Limb (tissue), 2 donors: ENCODE results near the gene WDR7.

Source experiments
- DNase-seq, 2 donors: peaks; one replicate each; pipeline ENCODE4 v3.0.0-alpha.2; 2016; ENCODE audit errors: extremely low spot score in 2 of 2

WDR7 gene

DNA sequence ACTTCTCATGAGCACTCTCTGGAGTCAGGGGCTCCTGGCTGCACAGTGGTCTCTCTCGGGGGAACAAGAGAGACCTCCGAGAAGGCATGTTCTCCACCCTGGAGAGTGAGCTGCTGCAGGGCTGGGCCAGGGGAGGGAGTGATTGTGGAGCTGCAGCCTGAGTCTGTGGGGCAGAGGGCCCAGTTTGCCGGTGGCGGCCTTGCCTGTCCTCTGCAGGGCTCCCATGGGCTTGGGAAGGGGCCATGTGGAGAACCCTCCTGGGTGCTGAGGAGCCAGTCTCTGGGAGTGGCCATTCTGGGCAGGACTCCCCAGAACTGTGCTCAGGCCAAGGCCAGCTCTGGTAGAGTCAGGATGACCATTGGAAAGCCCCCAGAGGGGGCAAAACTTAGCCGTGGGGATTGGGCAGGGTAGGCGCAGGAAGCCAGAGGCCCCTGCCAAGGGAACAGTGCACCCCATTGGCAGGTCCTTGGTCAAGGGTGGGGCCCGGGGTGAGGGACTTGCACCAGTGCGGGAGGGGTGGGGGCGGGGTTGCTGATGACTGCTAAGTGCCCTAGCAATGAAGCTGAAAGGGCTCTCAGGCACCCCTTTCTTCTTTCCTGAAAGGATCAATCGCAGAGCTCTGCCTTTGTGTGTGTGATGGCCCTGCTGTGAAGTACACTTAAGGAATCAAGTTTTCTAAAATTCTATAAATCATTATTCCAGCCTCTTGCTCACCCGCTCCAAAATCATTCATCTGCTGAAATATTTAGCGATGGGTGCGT is 426.0 kb downstream of the WDR7 start:
- DNase-seq: no peak

- no peak for DNase-seq
Observed at GRCh38 chr18:57077786-57078552, 426.8 kb downstream of the WDR7 start.

DNA sequence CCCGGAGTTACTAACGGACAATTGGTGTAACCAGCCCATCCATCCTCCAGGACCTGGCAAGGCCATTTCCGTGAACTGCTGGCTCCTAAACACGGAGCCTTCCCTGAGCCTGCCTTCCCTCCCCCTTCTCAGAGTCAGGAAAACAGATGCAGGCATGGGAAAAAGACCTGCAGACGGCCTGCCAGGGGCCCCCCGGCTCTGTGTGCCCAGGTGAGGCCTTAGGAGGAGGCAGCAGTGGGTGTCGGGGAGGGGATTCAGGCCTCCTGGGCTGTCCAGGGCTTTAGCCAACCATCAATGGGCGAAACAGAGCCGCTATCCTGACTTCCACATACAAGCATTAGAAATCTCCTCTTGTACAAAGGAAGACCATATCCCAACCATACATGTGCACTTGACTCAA is 427.5 kb downstream of the WDR7 start:
- DNase-seq: no peak

DNA sequence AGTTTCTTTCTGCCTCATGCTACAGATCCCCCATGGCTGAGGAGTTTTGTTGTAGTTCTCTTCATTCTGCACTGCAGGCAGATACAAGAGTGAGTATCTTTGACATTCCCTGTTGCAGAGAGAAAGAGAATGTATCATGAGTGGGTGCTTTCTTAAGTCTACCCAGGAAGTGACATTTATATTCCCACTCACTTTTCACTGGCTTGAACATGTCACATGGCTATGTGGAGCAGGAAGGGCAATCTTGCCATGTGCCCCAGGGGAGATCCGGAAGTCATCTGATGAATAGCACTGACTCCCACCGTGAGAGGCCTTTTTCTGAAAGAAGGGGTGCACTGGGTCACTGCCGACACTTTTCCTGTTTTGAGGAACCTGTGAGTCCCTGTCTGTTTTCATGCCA is 429.3 kb downstream of the WDR7 start:
- DNase-seq: no peak

DNA sequence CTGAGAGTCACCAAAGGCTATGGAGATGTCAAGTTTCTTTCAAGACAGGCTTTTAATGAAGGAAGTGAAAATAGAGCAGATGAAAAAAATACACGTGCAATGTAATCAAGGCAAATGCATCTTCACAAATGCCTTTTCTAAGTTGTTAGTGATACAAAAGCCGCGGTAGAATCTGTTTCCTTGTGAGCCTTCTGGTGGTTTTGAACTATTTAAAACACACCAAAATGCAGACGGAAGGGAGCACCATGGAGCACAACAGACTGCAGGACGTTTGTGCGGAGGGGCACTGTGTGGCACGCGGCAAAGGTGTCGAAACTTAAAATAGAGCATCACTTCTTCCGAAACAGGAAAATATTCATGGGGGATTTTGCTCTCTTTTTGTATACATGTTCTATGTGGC is 430.7 kb downstream of the WDR7 start:
- DNase-seq: no peak

DNA sequence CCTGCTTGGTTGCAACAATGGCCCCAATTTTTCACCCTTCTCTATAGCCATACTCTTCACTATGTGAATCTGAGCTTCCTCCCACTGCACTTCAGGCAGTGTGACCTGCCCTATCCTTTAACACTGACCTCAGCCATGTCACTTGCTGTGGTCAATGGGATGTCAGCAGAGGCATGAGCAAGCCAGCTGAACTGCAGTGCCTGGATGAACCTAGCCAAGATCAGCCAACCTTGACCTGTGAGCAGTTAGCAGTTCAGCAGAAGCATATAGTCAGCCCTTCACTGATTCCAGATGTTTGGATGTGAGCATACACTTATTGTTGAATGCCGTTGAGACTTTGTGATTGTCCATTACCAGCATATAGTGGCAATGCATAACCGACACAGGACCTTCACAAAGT is 432.3 kb downstream of the WDR7 start:
- no peak for DNase-seq

- DNase-seq: no peak
Observed at GRCh38 chr18:57084331-57085271, 433.4 kb downstream of the WDR7 start.

GRCh38 chr18:57085371-57085770 is 434.2 kb downstream of the WDR7 start:
- no peak for DNase-seq

GRCh38 chr18:57086163-57086562 is 435.0 kb downstream of the WDR7 start:
- no peak for DNase-seq
